ENCODE data around the gene UPF2.
A peak's percentile ranks its signal among the peaks of the same experiment; 100 is the strongest.

Gene UPF2

DNA sequence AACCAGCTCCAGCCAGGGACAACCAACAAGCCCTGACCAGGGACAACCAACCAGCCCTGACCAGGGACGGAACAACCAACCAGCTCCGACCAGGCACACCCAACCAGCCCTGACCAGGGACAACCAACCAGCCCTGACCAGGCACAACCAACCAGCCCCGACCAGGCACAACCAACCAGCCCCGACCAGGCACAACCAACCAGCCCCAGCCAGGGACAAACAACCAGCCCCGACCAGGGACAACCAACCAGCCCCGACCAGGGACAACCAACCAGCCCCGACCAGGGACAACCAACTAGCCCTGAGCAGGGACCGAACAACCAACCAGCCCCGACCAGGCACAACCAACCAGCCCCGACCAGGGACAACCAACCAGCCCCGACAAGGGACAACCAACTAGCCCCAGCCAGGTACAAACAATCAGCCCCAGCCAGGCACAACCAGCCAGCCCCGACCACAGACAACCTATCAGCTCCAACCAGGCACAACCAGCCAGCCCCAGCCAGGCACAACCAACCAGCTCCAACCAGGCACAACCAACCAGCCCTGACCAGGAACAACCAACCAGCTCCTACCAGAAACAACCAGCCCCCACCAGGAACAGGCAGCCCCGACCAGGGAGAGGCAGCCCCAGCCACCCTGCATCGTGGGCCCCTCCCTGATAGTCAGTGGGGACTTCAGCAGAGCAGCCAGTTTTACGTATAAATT is 163.1 kb downstream of the UPF2 start:
- peaks cover 19% of the 10 kb centered on the region for H3K4me1 ChIP-seq (ENCODE audit: control insufficient read depth, low read depth, low read length)
- no peak overlapping the region for H3K4me3 ChIP-seq (ENCODE audit: low read length)
- no peaks in the 10 kb centered on the region for H3K27me3 ChIP-seq (ENCODE audit: control insufficient read depth, insufficient read depth, low read length)
- H3K36me3 ChIP-seq (ENCODE audit: control insufficient read depth, low read depth, low read length) = no peaks in the 10 kb centered on the region
- no peak overlapping the region for H3K9ac ChIP-seq (ENCODE audit: low read length)
- H3K27ac ChIP-seq (ENCODE audit: low read length) = no peak overlapping the region
- no peaks in the 10 kb centered on the region for H3K9me3 ChIP-seq (ENCODE audit: control insufficient read depth, low read depth, low read length)

DNA sequence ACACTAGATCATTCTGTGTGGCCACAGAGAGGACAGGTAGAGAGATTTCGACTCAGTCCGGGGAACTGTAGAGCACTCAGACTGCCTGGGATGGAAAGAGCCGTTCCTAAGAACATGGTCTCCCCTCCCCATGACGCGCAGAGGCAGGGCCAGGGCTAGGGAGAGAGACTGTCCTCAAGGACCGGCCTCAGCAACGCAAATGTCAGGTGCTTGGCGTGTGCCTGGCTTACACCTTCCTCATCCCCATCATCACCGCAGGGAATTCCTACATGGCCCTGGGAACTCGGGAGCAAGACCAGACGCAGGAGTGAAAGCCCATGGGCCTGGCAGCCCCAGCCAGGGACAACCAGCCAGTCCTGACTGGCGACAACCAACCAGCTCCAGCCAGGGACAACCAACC is 163.8 kb downstream of the UPF2 start:
- Histone ChIP-seq H3K9ac (ENCODE audit: low read length) (no peak overlapping the region), H3K4me1 (ENCODE audit: control insufficient read depth, low read depth, low read length) (peaks cover 23% of the 10 kb centered on the region), H3K4me3 (ENCODE audit: low read length) (no peak overlapping the region), H3K9me3 (ENCODE audit: control insufficient read depth, low read depth, low read length) (no peaks in the 10 kb centered on the region), H3K36me3 (ENCODE audit: control insufficient read depth, low read depth, low read length) (no peaks in the 10 kb centered on the region), H3K27ac (ENCODE audit: low read length) (no peak overlapping the region), H3K27me3 (ENCODE audit: control insufficient read depth, insufficient read depth, low read length) (no peaks in the 10 kb centered on the region)

DNA sequence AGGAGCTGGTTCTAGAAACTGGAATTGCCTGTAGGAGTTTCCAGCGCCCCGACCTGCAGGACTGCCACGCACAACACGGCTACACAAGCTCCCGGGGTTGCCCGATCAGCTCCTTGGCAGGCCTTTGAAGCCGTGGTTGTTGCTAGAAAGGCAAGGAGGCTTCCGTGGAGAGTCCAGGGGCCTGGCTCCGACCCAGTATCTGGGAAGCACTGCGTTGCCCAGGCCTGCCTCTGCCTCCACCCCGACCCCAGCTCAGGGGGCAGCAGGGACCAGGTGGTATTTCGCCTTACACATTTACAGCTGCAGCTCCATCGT is 165.1 kb downstream of the UPF2 start:
- Histone ChIP-seq H3K9me3 (ENCODE audit: control insufficient read depth, low read depth, low read length) (no peaks in the 10 kb centered on the region), H3K27ac (ENCODE audit: low read length) (no peak overlapping the region), H3K4me3 (ENCODE audit: low read length) (no peak overlapping the region), H3K36me3 (ENCODE audit: control insufficient read depth, low read depth, low read length) (no peaks in the 10 kb centered on the region), H3K4me1 (ENCODE audit: control insufficient read depth, low read depth, low read length) (peaks cover 23% of the 10 kb centered on the region), H3K9ac (ENCODE audit: low read length) (no peak overlapping the region), H3K27me3 (ENCODE audit: control insufficient read depth, insufficient read depth, low read length) (no peaks in the 10 kb centered on the region)

DNA sequence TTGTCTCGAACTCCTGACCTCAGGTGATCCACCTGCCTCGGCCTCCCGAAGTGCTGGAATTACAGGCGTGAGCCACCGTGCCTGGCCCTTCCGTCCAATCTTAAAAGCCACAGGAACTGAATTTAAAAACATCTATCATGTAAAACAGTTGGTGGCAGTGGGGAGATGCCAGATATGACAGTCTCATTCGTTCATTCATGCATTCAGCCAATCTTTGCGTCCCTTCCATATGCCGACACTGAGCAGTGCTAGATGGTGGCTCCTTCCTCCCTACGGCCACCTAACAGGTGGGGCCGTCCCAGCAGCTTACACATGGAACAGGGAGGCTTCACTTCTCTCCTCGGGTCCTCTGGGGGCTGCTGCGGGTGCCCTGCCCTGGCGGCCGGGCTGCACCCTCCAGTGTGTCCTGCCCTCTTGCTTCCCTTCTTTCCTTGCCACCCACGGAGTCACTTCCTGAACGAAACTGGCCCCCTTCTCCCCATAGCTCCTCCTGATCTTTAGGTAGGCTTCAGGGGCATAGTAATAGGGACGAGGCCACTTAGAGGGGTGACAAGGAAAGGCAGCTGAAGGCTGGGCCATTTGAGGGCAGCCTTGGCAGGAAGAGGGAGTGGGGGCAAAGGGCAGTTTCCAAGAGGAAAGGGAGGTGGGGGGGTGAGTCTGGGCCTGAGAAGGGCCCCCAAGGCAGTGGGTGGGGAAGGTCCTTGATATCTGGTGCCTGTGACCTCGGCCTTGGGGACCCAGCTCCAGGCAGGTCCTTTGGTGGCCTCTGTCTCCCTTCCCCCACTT is 165.6 kb downstream of the UPF2 start:
- H3K27me3 ChIP-seq (ENCODE audit: control insufficient read depth, insufficient read depth, low read length) = no peaks in the 10 kb centered on the region
- no peak overlapping the region for H3K4me3 ChIP-seq (ENCODE audit: low read length)
- H3K9me3 ChIP-seq (ENCODE audit: control insufficient read depth, low read depth, low read length) = no peaks in the 10 kb centered on the region
- peaks cover 23% of the 10 kb centered on the region for H3K4me1 ChIP-seq (ENCODE audit: control insufficient read depth, low read depth, low read length)
- no peaks in the 10 kb centered on the region for H3K36me3 ChIP-seq (ENCODE audit: control insufficient read depth, low read depth, low read length)
- no peak overlapping the region for H3K27ac ChIP-seq (ENCODE audit: low read length)
- H3K9ac ChIP-seq (ENCODE audit: low read length) = no peak overlapping the region

DNA sequence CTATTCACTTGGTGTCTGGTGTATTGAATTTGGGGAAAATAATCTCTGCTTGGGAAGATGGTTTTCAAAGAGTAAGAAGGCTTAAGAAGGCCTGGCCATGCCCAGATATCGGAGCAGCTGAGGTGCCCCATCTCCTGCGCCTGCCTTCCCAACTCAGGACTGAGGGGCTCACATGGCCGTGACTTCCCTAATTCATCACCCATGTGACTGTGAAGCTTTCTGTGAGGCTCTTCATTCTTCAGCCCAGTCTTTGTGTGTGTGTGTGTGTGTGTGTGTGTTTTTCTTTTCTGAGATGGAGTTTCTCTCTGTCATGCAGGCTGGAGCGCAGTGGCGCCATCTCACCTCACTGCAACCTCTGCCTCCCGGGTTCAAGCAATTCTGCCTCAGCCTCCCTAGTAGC is 166.3 kb downstream of the UPF2 start:
- no peak overlapping the region for H3K9ac ChIP-seq (ENCODE audit: low read length)
- peaks cover 23% of the 10 kb centered on the region for H3K4me1 ChIP-seq (ENCODE audit: control insufficient read depth, low read depth, low read length)
- no peak overlapping the region for H3K4me3 ChIP-seq (ENCODE audit: low read length)
- H3K36me3 ChIP-seq (ENCODE audit: control insufficient read depth, low read depth, low read length) = no peaks in the 10 kb centered on the region
- H3K27me3 ChIP-seq (ENCODE audit: control insufficient read depth, insufficient read depth, low read length) = no peaks in the 10 kb centered on the region
- H3K27ac ChIP-seq (ENCODE audit: low read length) = no peak overlapping the region
- no peaks in the 10 kb centered on the region for H3K9me3 ChIP-seq (ENCODE audit: control insufficient read depth, low read depth, low read length)

DNA sequence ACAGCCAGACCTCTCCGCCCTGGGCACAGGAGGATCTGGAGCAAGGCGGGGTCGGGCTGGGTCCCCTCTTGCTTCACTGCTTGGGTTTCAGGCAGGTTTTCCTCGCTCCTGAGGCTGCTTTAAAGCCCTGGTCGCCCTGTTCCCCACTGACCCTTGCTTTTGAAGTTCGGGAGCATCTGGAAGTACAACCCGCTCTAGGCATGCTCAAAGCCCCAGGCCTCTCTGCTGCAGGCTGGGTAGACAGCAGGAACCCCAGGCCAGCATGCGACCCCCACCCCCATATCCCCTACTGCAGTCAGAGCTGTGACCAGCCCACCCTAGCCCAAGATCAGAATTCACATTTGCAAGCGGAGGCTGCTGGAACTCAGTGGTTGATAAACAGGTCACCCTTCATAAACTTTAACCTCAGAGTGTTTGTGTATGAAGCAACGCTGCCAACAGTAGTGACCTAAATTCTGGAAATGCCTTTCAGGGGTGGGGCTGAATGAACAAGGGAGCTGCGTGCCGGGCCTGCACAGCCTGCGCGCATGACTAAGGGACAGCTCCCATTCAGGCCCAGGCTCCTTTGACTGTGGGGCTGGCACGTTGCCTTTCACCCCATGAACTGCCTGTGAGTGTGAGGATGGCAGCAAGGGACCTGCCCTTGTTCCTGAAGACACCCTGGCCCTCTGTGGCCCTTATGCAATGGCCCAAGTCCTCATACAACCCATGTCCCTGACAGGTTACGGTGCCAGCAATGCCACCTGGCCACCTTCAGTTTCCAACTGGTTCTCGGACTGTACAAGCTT is 166.9 kb downstream of the UPF2 start:
- Histone ChIP-seq H3K9me3 (ENCODE audit: control insufficient read depth, low read depth, low read length) (no peaks in the 10 kb centered on the region), H3K4me3 (ENCODE audit: low read length) (peak overlapping the region; percentile 54), H3K4me1 (ENCODE audit: control insufficient read depth, low read depth, low read length) (peaks cover 23% of the 10 kb centered on the region), H3K27ac (ENCODE audit: low read length) (peak overlapping the region; percentile 51), H3K36me3 (ENCODE audit: control insufficient read depth, low read depth, low read length) (no peaks in the 10 kb centered on the region), H3K27me3 (ENCODE audit: control insufficient read depth, insufficient read depth, low read length) (no peaks in the 10 kb centered on the region), H3K9ac (ENCODE audit: low read length) (peak overlapping the region; percentile 59)

DNA sequence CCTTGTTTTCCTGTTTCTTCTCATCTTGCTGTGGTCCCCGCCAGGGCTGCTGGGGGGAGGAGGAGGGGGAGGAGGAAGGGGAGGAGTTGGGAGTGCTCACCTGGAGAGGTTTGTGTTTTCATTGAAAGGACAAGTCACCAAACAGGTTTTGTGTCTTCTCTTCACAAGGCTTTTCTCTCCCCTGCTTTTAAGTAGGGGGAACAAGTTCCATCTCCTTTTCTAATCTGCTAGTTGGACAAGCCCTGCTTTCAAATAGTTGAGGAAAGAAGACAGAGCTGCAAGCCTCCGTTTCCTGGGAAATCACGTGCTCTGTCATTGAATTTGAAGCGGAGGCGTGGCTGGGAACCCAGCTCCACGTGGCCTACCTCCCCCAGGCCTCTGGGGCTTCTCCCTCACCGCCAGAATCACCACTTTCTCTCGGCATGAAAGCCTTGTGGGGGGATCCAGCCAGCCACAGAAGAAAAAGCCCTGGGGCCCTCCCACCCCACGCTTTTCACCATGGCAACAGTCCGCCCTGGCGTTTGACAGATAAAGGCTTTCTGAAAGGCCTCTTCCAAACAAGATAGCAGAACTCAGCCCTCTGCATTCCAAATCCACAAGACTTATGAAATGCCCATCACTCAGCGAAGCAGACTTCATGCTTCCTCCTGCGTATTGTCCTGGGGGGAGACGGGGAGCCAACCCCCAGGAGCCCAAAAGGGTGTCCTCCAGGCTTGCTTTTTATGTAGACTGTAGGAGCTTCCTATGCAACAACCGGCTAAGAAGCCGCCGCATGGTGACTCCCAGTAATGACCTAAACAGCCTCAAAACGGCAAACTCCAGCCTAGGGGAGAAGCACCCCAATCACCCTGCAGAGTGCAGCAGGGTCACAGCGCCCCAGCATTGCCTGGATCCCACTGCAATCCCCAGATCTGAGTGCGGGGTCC is 167.8 kb downstream of the UPF2 start:
- Histone ChIP-seq H3K36me3 (ENCODE audit: control insufficient read depth, low read depth, low read length) (no peaks in the 10 kb centered on the region), H3K4me1 (ENCODE audit: control insufficient read depth, low read depth, low read length) (peaks cover 23% of the 10 kb centered on the region), H3K27ac (ENCODE audit: low read length) (peak overlapping the region; percentile 51), H3K27me3 (ENCODE audit: control insufficient read depth, insufficient read depth, low read length) (no peaks in the 10 kb centered on the region), H3K9ac (ENCODE audit: low read length) (peak overlapping the region; percentile 59), H3K4me3 (ENCODE audit: low read length) (peak overlapping the region; percentile 54), H3K9me3 (ENCODE audit: control insufficient read depth, low read depth, low read length) (no peaks in the 10 kb centered on the region)

DNA sequence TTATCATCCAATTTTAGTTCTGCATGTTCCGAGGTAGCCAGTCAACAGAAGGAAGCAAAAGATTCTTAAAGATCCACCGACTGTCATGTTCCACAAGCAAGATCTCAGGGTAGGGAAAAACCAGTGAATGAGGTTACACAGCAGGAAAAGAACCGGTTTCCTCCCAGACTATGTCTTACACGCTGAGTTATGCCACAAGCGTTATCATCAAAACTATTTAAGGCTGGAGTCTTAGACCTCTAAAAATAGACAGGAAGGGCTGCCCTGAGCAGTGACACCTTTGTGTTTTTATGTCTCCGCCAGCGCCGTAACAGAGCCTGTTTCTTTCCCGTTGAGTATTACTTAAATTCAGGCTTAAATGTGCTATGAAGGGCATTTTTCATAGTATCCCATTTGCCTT is 171.1 kb downstream of the UPF2 start:
- no peaks in the 10 kb centered on the region for H3K36me3 ChIP-seq (ENCODE audit: control insufficient read depth, low read depth, low read length)
- no peak overlapping the region for H3K27ac ChIP-seq (ENCODE audit: low read length)
- H3K4me1 ChIP-seq (ENCODE audit: control insufficient read depth, low read depth, low read length) = peaks cover 26% of the 10 kb centered on the region
- H3K4me3 ChIP-seq (ENCODE audit: low read length) = no peak overlapping the region
- H3K9me3 ChIP-seq (ENCODE audit: control insufficient read depth, low read depth, low read length) = no peaks in the 10 kb centered on the region
- no peak overlapping the region for H3K9ac ChIP-seq (ENCODE audit: low read length)
- no peaks in the 10 kb centered on the region for H3K27me3 ChIP-seq (ENCODE audit: control insufficient read depth, insufficient read depth, low read length)

DNA sequence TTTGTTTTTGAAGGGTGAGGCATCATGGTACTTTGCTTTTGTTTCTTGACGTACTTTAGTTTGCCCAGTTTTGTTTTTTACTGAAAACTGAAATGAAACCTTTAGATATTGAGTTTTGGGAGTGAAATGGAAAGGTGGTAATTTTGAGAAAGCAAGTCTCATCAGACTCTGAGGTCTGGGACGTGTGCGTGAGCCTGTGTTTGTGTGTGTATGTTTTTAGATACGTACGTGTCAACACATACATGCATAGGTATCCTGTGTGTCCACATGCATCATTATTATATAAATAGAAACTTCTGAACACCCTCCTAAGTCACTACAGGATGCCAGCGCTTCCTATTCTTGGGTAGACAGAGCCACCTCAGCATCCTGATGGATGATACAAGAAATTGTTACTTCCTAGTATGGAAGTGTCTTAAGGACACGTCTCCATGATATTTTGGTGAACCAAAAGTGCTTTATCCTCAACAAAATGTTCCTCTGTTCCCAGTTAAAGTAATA is 171.7 kb downstream of the UPF2 start:
- H3K27me3 ChIP-seq (ENCODE audit: control insufficient read depth, insufficient read depth, low read length) = no peaks in the 10 kb centered on the region
- no peaks in the 10 kb centered on the region for H3K36me3 ChIP-seq (ENCODE audit: control insufficient read depth, low read depth, low read length)
- H3K9ac ChIP-seq (ENCODE audit: low read length) = no peak overlapping the region
- no peak overlapping the region for H3K27ac ChIP-seq (ENCODE audit: low read length)
- H3K4me1 ChIP-seq (ENCODE audit: control insufficient read depth, low read depth, low read length) = peaks cover 21% of the 10 kb centered on the region
- H3K9me3 ChIP-seq (ENCODE audit: control insufficient read depth, low read depth, low read length) = no peaks in the 10 kb centered on the region
- no peak overlapping the region for H3K4me3 ChIP-seq (ENCODE audit: low read length)

DNA sequence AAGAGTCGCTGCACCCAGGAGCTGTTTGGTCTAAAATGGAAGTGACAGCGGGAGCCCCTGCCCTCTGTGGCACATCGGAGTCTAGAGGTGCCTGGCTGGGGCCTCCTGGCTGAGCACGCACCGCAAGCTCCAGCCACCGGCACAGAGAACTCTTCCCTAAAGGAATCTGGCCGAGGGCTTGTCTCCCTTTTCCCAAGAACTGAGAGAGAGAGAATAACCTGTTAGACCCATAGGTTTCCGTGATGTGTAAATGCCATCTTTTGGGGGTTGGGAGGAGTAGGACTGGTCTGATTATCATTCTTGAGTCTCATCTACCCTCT is 172.2 kb downstream of the UPF2 start:
- Histone ChIP-seq H3K4me3 (ENCODE audit: low read length) (no peak overlapping the region), H3K9me3 (ENCODE audit: control insufficient read depth, low read depth, low read length) (no peaks in the 10 kb centered on the region), H3K4me1 (ENCODE audit: control insufficient read depth, low read depth, low read length) (peaks cover 16% of the 10 kb centered on the region), H3K36me3 (ENCODE audit: control insufficient read depth, low read depth, low read length) (no peaks in the 10 kb centered on the region), H3K9ac (ENCODE audit: low read length) (no peak overlapping the region), H3K27me3 (ENCODE audit: control insufficient read depth, insufficient read depth, low read length) (no peaks in the 10 kb centered on the region), H3K27ac (ENCODE audit: low read length) (no peak overlapping the region)
